Measurements from ENCODE around the gene B4GALNT3.

The B4GALNT3 gene

GRCh38 chr12:468671-469389, 9.1 kb downstream of the B4GALNT3 start:
- DNase-seq = no peak

GRCh38 chr12:470133-470532, 10.4 kb downstream of the B4GALNT3 start:
- no peak for DNase-seq

- no peak for DNase-seq
These were observed 13.5 kb downstream of the B4GALNT3 start for GRCh38 chr12:473198-473597.

GRCh38 chr12:473863-474577, 14.3 kb downstream of the B4GALNT3 start:
- no peak for DNase-seq

- DNase-seq = no peak
These were observed 15.5 kb downstream of the B4GALNT3 start for GRCh38 chr12:475286-475685.

GRCh38 chr12:479161-479560, 19.4 kb downstream of the B4GALNT3 start:
- DNase-seq = no peak

GRCh38 chr12:480831-481816, 21.4 kb downstream of the B4GALNT3 start:
- DNase-seq = no peak

GRCh38 chr12:482061-482460, 22.3 kb downstream of the B4GALNT3 start:
- no peak for DNase-seq

- DNase-seq = no peak
These were observed 24.4 kb downstream of the B4GALNT3 start for GRCh38 chr12:484096-484495.

GRCh38 chr12:490260-490659, 30.5 kb downstream of the B4GALNT3 start:
- no peak for DNase-seq

GRCh38 chr12:495466-495865, 35.7 kb downstream of the B4GALNT3 start:
- no peak for DNase-seq

GRCh38 chr12:496736-497135, 37.0 kb downstream of the B4GALNT3 start:
- no peak for DNase-seq

GRCh38 chr12:497501-498160, 37.9 kb downstream of the B4GALNT3 start:
- DNase-seq = no peak

GRCh38 chr12:499837-500458, 40.2 kb downstream of the B4GALNT3 start:
- no peak for DNase-seq

GRCh38 chr12:501722-502447, 42.1 kb downstream of the B4GALNT3 start:
- no peak for DNase-seq

- DNase-seq = no peak
These were observed 43.5 kb downstream of the B4GALNT3 start for GRCh38 chr12:503111-503761.

GRCh38 chr12:505221-505620, 45.5 kb downstream of the B4GALNT3 start:
- no peak for DNase-seq

GRCh38 chr12:507391-507796, 47.7 kb downstream of the B4GALNT3 start:
- no peak for DNase-seq

GRCh38 chr12:508145-508544, 48.4 kb downstream of the B4GALNT3 start:
- no peak for DNase-seq

GRCh38 chr12:508795-509194, 49.1 kb downstream of the B4GALNT3 start:
- DNase-seq = no peak

GRCh38 chr12:509500-509899, 49.8 kb downstream of the B4GALNT3 start:
- no peak for DNase-seq

Data from bone marrow (tissue), 2 donors.